ENCODE measurements around the gene NLRX1.
"Not testable (repeated sequence)": the region's sequence is repeated elsewhere in the genome, so short reads cannot be mapped to it uniquely, and the experiment has no call there.

Gene NLRX1

GRCh38 chr11:119154178-119154577, 14.3 kb upstream of the NLRX1 start:
- Histone ChIP-seq H3K27me3 (ENCODE audit: control insufficient read depth in 1 of 2, insufficient read depth in 2 of 2, low read length in 2 of 2) (peaks cover 3 to 9% of the 10 kb centered on the region in 2 donors), H3K9ac (ENCODE audit: low read length in 2 of 2) (no peak overlapping the region), H3K9me3 (ENCODE audit: control insufficient read depth in 2 of 2, low read length in 2 of 2) (no peaks in the 10 kb centered on the region), H3K36me3 (ENCODE audit: control insufficient read depth in 2 of 2, insufficient read depth in 2 of 2, low read length in 2 of 2) (no peaks in the 10 kb centered on the region), H3K27ac (ENCODE audit: low read length) (no peak overlapping the region), H3K4me3 (ENCODE audit: low read length in 2 of 2) (no peak overlapping the region), H3K4me1 (ENCODE audit: control insufficient read depth, insufficient read depth, low read length) (peaks cover 6% of the 10 kb centered on the region)

- Histone ChIP-seq H3K9me3 (ENCODE audit: control insufficient read depth in 2 of 2, low read length in 2 of 2) (no peaks in the 10 kb centered on the region), H3K9ac (ENCODE audit: low read length in 2 of 2) (no peak overlapping the region), H3K27me3 (ENCODE audit: control insufficient read depth in 1 of 2, insufficient read depth in 2 of 2, low read length in 2 of 2) (no peaks in the 10 kb centered on the region), H3K4me3 (ENCODE audit: low read length in 2 of 2) (no peak overlapping the region), H3K4me1 (ENCODE audit: control insufficient read depth, insufficient read depth, low read length) (no peaks in the 10 kb centered on the region), H3K27ac (ENCODE audit: low read length) (no peak overlapping the region), H3K36me3 (ENCODE audit: control insufficient read depth in 2 of 2, insufficient read depth in 2 of 2, low read length in 2 of 2) (no peaks in the 10 kb centered on the region)
These were observed 12.6 kb upstream of the NLRX1 start for GRCh38 chr11:119155733-119156492.

GRCh38 chr11:119156496-119156895, 12.0 kb upstream of the NLRX1 start:
- Histone ChIP-seq H3K27me3 (ENCODE audit: control insufficient read depth in 1 of 2, insufficient read depth in 2 of 2, low read length in 2 of 2) (no peaks in the 10 kb centered on the region), H3K36me3 (ENCODE audit: control insufficient read depth in 2 of 2, insufficient read depth in 2 of 2, low read length in 2 of 2) (no peaks in the 10 kb centered on the region), H3K27ac (ENCODE audit: low read length) (no peak overlapping the region), H3K4me1 (ENCODE audit: control insufficient read depth, insufficient read depth, low read length) (no peaks in the 10 kb centered on the region), H3K9me3 (ENCODE audit: control insufficient read depth in 2 of 2, low read length in 2 of 2) (no peaks in the 10 kb centered on the region), H3K9ac (ENCODE audit: low read length in 2 of 2) (no peak overlapping the region), H3K4me3 (ENCODE audit: low read length in 2 of 2) (no peak overlapping the region)

GRCh38 chr11:119157063-119157462, 11.5 kb upstream of the NLRX1 start:
- Histone ChIP-seq H3K36me3 (ENCODE audit: control insufficient read depth in 2 of 2, insufficient read depth in 2 of 2, low read length in 2 of 2) (no peaks in the 10 kb centered on the region), H3K4me3 (ENCODE audit: low read length in 2 of 2) (no peak overlapping the region), H3K27ac (ENCODE audit: low read length) (no peak overlapping the region), H3K27me3 (ENCODE audit: control insufficient read depth in 1 of 2, insufficient read depth in 2 of 2, low read length in 2 of 2) (no peaks in the 10 kb centered on the region), H3K9me3 (ENCODE audit: control insufficient read depth in 2 of 2, low read length in 2 of 2) (no peaks in the 10 kb centered on the region), H3K4me1 (ENCODE audit: control insufficient read depth, insufficient read depth, low read length) (no peaks in the 10 kb centered on the region), H3K9ac (ENCODE audit: low read length in 2 of 2) (no peak overlapping the region)

- no peaks in the 10 kb centered on the region for H3K36me3 ChIP-seq (ENCODE audit: control insufficient read depth in 2 of 2, insufficient read depth in 2 of 2, low read length in 2 of 2)
- H3K27me3 ChIP-seq (ENCODE audit: control insufficient read depth in 1 of 2, insufficient read depth in 2 of 2, low read length in 2 of 2) = no peaks in the 10 kb centered on the region
- no peak overlapping the region for H3K9ac ChIP-seq (ENCODE audit: low read length in 2 of 2)
- H3K27ac ChIP-seq (ENCODE audit: low read length) = no peak overlapping the region
- H3K4me1 ChIP-seq (ENCODE audit: control insufficient read depth, insufficient read depth, low read length) = no peaks in the 10 kb centered on the region
- no peaks in the 10 kb centered on the region for H3K9me3 ChIP-seq (ENCODE audit: control insufficient read depth in 2 of 2, low read length in 2 of 2)
- no peak overlapping the region for H3K4me3 ChIP-seq (ENCODE audit: low read length in 2 of 2)
These were observed 10.1 kb upstream of the NLRX1 start for GRCh38 chr11:119158467-119158866.

- H3K9me3 ChIP-seq (ENCODE audit: control insufficient read depth in 2 of 2, low read length in 2 of 2) = no peaks in the 10 kb centered on the region
- no peak overlapping the region for H3K9ac ChIP-seq (ENCODE audit: low read length in 2 of 2)
- no peaks in the 10 kb centered on the region for H3K27me3 ChIP-seq (ENCODE audit: control insufficient read depth in 1 of 2, insufficient read depth in 2 of 2, low read length in 2 of 2)
- no peaks in the 10 kb centered on the region for H3K4me1 ChIP-seq (ENCODE audit: control insufficient read depth, insufficient read depth, low read length)
- H3K36me3 ChIP-seq (ENCODE audit: control insufficient read depth in 2 of 2, insufficient read depth in 2 of 2, low read length in 2 of 2) = no peaks in the 10 kb centered on the region
- no peak overlapping the region for H3K4me3 ChIP-seq (ENCODE audit: low read length in 2 of 2)
- H3K27ac ChIP-seq (ENCODE audit: low read length) = no peak overlapping the region
These were observed 8.4 kb upstream of the NLRX1 start for GRCh38 chr11:119160151-119160550.

- no peaks in the 10 kb centered on the region for H3K36me3 ChIP-seq (ENCODE audit: control insufficient read depth in 2 of 2, insufficient read depth in 2 of 2, low read length in 2 of 2)
- no peak overlapping the region for H3K4me3 ChIP-seq (ENCODE audit: low read length in 2 of 2)
- H3K27ac ChIP-seq (ENCODE audit: low read length) = no peak overlapping the region
- no peaks in the 10 kb centered on the region for H3K27me3 ChIP-seq (ENCODE audit: control insufficient read depth in 1 of 2, insufficient read depth in 2 of 2, low read length in 2 of 2)
- no peak overlapping the region for H3K9ac ChIP-seq (ENCODE audit: low read length in 2 of 2)
- no peaks in the 10 kb centered on the region for H3K9me3 ChIP-seq (ENCODE audit: control insufficient read depth in 2 of 2, low read length in 2 of 2)
- H3K4me1 ChIP-seq (ENCODE audit: control insufficient read depth, insufficient read depth, low read length) = no peaks in the 10 kb centered on the region
These were observed 6.7 kb upstream of the NLRX1 start for GRCh38 chr11:119161871-119162270.

- H3K9me3 ChIP-seq (ENCODE audit: control insufficient read depth in 2 of 2, low read length in 2 of 2) = no peaks in the 10 kb centered on the region
- H3K4me1 ChIP-seq (ENCODE audit: control insufficient read depth, insufficient read depth, low read length) = peaks cover 11% of the 10 kb centered on the region
- H3K4me3 ChIP-seq (ENCODE audit: low read length in 2 of 2) = no peak overlapping the region
- H3K27ac ChIP-seq (ENCODE audit: low read length) = no peak overlapping the region
- no peaks in the 10 kb centered on the region for H3K27me3 ChIP-seq (ENCODE audit: control insufficient read depth in 1 of 2, insufficient read depth in 2 of 2, low read length in 2 of 2)
- no peaks in the 10 kb centered on the region for H3K36me3 ChIP-seq (ENCODE audit: control insufficient read depth in 2 of 2, insufficient read depth in 2 of 2, low read length in 2 of 2)
- H3K9ac ChIP-seq (ENCODE audit: low read length in 2 of 2) = no peak overlapping the region
These were observed 2.0 kb upstream of the NLRX1 start for GRCh38 chr11:119166368-119167076.

- not testable (repeated sequence) for H3K9me3 ChIP-seq (ENCODE audit: control insufficient read depth in 2 of 2, low read length in 2 of 2); H3K36me3 ChIP-seq (ENCODE audit: control insufficient read depth in 2 of 2, insufficient read depth in 2 of 2, low read length in 2 of 2); H3K27ac ChIP-seq (ENCODE audit: low read length); H3K9ac ChIP-seq (ENCODE audit: low read length in 2 of 2); H3K4me3 ChIP-seq (ENCODE audit: low read length in 2 of 2); H3K27me3 ChIP-seq (ENCODE audit: control insufficient read depth in 1 of 2, insufficient read depth in 2 of 2, low read length in 2 of 2)
- H3K4me1 ChIP-seq (ENCODE audit: control insufficient read depth, insufficient read depth, low read length) = peaks cover 11% of the 10 kb centered on the region
These were observed 1.5 kb upstream of the NLRX1 start for GRCh38 chr11:119167077-119167458.

- Histone ChIP-seq H3K27ac (ENCODE audit: low read length) (peak overlapping the region; percentile 90), H3K9ac (ENCODE audit: low read length in 2 of 2) (no peak overlapping the region), H3K4me1 (ENCODE audit: control insufficient read depth, insufficient read depth, low read length) (peaks cover 11% of the 10 kb centered on the region), H3K27me3 (ENCODE audit: control insufficient read depth in 1 of 2, insufficient read depth in 2 of 2, low read length in 2 of 2) (no peaks in the 10 kb centered on the region), H3K9me3 (ENCODE audit: control insufficient read depth in 2 of 2, low read length in 2 of 2) (no peaks in the 10 kb centered on the region), H3K4me3 (ENCODE audit: low read length in 2 of 2) (peak overlapping the region in 1 of 2 donors; percentile 83), H3K36me3 (ENCODE audit: control insufficient read depth in 2 of 2, insufficient read depth in 2 of 2, low read length in 2 of 2) (peaks cover 0 to under 1% of the 10 kb centered on the region in 2 donors)
These were observed 592 bp upstream of the NLRX1 start for GRCh38 chr11:119167933-119168332.

GRCh38 chr11:119169282-119169719, 776 bp downstream of the NLRX1 start:
- Histone ChIP-seq H3K4me3 (ENCODE audit: low read length in 2 of 2) (peak overlapping the region; percentile 82 to 83), H3K4me1 (ENCODE audit: control insufficient read depth, insufficient read depth, low read length) (peaks cover 11% of the 10 kb centered on the region)

More at GRCh38 chr11:119169282-119169719, 776 bp downstream of the NLRX1 start:
- Histone ChIP-seq H3K9ac (ENCODE audit: low read length in 2 of 2) (peak overlapping the region; percentile 86 to 92), H3K27me3 (ENCODE audit: control insufficient read depth in 1 of 2, insufficient read depth in 2 of 2, low read length in 2 of 2) (no peaks in the 10 kb centered on the region), H3K9me3 (ENCODE audit: control insufficient read depth in 2 of 2, low read length in 2 of 2) (no peaks in the 10 kb centered on the region), H3K27ac (ENCODE audit: low read length) (peak overlapping the region; percentile 90), H3K36me3 (ENCODE audit: control insufficient read depth in 2 of 2, insufficient read depth in 2 of 2, low read length in 2 of 2) (peaks cover 2 to 7% of the 10 kb centered on the region in 2 donors)

Measured in stomach smooth muscle (tissue), 2 donors.